NCI-H69 (cell line): ENCODE measurements around the gene ACOT4.
A peak's percentile ranks its signal among the peaks of the same experiment; 100 is the strongest.
"Not testable (repeated sequence)": the region's sequence is repeated elsewhere in the genome, so short reads cannot be mapped to it uniquely, and the experiment has no call there.

Experiments used
- DNase-seq: peaks from one replicate; lab custom pipeline; 2025; lab: John Stamatoyannopoulos, UW

Gene ACOT4, protein sequence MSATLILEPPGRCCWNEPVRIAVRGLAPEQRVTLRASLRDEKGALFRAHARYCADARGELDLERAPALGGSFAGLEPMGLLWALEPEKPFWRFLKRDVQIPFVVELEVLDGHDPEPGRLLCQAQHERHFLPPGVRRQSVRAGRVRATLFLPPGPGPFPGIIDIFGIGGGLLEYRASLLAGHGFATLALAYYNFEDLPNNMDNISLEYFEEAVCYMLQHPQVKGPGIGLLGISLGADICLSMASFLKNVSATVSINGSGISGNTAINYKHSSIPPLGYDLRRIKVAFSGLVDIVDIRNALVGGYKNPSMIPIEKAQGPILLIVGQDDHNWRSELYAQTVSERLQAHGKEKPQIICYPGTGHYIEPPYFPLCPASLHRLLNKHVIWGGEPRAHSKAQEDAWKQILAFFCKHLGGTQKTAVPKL

DNA sequence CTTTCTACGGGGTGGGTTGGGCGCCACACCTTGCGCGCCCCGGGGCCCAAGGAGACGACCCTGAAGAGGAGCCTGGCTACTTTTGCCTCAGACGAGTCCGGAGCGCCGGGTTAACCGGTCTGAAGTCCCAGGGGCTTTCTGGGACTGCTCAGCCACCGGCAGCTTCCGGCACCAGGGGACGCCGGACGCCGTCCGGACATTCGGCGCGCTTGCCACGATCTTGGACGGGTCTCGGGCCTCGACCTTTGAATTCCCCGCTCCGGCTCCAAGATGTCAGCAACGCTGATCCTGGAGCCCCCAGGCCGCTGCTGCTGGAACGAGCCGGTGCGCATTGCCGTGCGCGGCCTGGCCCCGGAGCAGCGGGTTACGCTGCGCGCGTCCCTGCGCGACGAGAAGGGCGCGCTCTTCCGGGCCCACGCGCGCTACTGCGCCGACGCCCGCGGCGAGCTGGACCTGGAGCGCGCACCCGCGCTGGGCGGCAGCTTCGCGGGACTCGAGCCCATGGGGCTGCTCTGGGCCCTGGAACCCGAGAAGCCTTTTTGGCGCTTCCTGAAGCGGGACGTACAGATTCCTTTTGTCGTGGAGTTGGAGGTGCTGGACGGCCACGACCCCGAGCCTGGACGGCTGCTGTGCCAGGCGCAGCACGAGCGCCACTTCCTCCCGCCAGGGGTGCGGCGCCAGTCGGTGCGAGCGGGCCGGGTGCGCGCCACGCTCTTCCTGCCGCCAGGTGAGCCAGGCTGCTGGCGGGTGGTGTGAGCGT, at the start of gene ACOT4:
Gene ACOT4 (plus strand): TSS at position 184 of the 760 bp plus-strand sequence. CDS start 87 bp downstream, at position 271.
- peak; percentile 88 for DNase-seq

DNA sequence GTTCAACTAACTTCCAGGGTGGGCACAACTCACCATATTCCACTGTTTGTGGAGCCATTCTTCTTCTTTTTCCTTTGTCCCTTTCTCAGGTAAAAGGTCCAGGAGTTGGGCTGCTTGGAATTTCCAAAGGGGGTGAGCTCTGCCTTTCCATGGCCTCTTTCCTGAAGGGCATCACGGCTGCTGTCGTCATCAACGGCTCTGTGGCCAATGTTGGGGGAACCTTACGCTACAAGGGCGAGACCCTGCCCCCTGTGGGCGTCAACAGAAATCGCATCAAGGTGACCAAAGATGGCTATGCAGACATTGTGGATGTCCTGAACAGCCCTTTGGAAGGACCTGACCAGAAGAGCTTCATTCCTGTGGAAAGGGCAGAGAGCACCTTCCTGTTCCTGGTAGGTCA, 48.7 kb upstream of the ACOT4 start:
- not testable (repeated sequence) for DNase-seq

DNA sequence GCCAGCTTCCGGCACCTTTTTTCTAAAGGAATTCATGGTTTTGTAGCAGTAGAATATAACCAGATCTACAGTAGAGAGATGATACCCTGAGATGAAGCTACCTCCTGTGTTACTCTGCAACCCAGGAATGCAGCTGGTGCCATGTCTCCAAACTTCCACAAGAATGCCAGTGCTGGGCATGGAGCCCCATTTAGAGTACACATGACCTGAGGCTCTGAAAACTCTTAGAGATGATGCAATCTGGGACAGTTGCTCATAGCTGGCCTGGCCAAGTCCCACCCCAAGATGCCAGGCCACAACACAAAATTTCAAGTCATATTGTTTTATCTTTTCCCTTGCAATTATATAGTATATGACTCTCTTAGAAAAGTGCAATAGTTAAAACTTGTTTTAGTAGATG, 46.3 kb upstream of the ACOT4 start:
- not testable (repeated sequence) for DNase-seq

DNA sequence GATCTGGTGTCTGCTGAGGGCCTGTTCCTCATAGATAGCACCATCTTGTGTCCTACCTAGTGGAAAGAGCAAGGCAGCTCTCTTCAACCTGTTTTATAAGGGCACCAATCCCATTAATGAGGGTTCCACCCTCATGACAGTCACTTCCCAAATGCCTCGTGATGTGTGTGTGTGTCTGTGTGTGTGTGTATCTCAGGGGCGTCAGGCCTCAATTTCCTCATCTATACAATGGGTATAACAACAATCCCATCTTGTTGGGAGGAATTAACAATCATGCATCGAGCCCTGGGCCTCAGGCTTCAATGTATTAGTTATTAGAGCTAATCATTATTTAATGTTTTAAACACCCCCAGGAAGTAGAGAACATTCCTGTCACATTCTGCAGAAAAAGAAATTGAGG, 42.6 kb upstream of the ACOT4 start:
- not testable (repeated sequence) for DNase-seq

DNA sequence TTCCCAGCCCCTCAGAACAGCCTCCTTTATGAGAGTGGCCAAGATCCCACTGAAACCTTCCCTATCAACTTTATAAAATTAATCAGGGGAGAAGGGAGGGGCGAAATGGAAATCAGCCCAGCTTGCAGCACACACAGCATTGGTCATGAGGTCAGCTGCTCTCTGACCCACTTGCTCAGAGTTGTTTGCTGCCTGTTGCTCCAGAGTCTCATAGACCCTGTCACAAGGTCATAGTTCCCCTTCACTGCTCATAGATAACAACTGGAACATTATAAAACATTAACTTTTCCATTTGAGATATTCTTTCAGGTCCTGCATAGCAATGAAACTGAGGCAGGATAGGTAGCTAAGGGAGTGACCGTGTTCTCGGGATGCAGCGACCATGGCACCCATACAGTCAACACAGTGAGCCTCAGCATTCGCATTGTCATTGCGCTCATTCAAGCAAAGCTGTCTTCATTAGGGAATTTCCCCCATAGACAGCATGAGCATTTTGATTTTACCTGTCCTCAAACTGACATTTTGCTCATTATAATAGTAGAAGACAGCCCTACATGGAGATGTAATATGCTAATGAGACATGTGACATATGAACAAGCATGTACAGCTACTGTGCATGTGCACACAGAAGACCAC, 41.7 kb upstream of the ACOT4 start:
- not testable (repeated sequence) for DNase-seq

DNA sequence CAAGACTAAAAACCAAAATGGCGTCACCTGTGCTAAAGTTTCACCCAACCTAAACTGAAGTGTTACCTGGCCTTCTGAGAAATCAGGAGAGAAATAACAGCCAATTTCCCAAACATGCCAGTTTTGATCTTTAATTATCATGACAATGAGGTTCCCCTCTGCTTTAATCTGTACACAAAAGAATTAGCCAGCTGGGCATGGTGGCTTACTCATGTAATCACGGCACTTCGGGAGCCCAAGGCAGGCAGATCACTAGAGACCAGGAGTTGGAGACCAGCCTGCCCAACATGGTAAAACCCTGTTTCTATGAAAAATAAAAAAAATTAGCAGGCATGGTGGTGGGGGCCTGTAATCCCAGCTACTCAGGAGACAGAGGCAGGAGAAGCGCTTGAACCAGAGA, 37.8 kb upstream of the ACOT4 start:
- no peak for DNase-seq

DNA sequence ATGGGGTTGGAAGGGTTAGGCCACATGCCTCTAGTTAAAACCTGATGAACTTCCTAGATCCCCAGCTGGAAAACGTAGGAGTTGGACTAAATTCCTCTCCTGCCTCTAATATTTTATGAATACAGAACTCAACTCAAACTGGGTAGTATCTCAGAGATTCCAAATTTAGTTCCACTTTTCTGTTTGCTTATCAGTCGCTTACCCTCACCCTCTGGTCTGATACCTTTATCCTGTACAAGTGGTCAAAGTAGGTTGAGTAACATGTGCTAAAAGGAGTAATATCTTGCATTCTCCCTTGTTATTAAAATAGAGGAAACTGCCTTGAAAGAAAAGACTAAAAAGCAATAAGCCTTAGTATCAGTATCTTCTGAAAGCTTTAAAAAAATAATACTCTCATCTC, 34.5 kb upstream of the ACOT4 start:
- DNase-seq, result not testable (repeated sequence)

DNA sequence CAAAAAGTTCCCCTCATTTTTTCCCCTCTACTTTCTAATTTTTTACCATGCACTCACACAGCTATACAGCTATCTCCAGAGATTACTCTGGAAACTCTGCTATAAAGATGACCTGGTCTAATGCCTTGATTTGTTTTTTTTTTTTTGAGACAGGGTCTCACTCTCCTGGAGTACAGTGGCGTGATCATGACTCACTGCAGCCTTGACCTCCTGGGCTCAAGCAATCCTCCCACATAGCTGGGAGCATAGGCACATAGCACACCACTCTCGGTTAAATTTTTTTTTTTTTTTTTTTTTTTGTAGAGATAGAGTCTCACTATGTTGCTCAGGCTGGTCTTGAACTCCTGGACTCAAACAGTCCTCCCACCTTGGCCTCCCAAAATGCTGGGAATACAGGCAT, 33.4 kb upstream of the ACOT4 start:
- not testable (repeated sequence) for DNase-seq

DNA sequence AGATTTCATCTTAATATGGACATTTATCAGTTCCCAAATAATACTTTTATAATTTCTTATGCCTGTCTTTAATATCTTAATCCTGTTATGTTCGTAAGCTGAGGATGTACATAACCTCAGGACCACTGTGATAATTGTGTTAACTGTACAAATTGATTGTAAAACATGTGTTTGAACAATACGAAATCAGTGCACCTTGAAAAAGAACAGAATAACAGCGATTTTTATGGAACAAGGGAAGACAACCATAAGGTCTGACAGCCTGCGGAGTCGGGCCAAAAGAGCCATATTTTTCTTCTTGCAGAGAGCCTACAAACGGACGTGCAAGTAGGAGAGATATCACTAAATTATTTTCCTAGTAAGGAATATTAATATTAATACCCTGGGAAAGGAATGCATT, 29.4 kb upstream of the ACOT4 start:
- not testable (repeated sequence) for DNase-seq

DNA sequence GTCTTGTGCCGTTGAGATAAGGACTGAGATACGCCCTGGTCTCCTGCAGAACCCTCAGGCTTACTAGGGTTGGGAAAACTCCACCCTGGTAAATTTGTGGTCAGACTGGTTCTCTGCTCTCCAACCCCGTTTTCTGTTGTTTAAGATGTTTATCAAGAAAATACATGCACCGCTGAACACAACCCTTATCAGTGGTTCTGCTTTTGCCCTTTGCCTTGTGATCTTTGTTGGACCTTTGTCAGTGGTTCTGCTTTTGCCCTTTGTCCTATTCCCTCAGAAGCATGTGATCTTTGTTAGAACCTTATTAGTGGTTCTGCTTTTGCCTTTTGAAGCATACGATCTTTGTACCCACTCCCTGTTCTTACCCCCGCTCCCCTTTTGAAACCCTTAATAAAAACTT, 29.0 kb upstream of the ACOT4 start:
- DNase-seq, result not testable (repeated sequence)

DNA sequence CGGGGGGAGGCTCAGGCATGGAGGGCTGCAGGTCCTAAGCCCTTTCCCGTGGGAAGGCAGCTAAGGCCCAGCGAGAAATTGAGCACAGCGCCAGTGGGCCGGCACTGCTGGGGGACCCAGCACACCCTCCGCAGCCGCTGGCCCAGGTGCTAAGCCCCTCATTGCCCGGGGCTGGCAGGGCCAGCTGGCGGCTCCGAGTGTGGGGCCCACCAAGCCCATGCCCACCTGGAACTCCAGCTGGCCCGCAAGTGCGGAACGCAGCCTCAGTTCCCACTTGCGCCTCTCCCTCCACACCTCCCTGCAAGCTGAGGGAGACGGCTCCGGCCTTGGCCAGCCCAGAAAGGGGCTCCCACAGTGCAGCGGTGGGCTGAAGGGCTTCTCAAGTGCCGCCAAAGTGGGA, 25.2 kb upstream of the ACOT4 start:
- not testable (repeated sequence) for DNase-seq

DNA sequence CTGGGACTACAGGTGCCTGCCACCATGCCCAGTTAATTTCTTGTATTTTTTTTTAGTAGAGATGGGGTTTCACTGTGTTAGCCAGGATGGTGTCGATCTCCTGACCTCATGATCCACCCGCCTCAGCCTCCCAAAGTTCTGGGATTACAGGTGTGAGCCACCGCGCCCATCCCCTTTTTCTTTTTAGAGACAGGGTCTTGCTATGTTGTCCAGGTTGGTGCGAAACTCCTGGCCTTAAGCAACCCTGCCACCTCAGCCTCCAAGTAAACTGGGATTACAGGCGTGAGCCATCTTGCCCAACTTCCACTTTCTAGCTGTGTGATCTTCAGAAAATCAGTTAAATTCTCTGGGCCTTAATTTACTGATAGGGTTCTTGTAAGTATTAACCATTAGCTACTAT, 24.7 kb upstream of the ACOT4 start:
- DNase-seq, result not testable (repeated sequence)

DNA sequence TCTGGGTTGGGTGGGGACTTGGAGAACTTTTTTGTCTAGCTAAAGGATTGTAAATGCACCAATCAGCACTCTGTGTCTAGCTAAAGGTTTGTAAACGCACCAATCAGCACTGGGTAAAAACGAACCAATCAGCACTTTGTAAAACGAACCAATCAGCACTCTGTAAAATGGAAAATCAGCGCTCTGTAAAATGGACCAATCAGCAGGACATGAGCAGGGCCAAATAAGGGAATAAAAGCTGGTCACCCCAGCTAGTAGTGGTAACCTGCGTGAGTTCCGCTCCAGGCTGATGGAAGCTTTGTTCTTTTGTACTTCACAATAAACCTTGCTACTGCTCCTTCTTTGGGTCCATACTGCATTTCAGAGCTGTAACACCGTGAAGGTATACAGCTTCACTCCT, 24.3 kb upstream of the ACOT4 start:
- no peak for DNase-seq

DNA sequence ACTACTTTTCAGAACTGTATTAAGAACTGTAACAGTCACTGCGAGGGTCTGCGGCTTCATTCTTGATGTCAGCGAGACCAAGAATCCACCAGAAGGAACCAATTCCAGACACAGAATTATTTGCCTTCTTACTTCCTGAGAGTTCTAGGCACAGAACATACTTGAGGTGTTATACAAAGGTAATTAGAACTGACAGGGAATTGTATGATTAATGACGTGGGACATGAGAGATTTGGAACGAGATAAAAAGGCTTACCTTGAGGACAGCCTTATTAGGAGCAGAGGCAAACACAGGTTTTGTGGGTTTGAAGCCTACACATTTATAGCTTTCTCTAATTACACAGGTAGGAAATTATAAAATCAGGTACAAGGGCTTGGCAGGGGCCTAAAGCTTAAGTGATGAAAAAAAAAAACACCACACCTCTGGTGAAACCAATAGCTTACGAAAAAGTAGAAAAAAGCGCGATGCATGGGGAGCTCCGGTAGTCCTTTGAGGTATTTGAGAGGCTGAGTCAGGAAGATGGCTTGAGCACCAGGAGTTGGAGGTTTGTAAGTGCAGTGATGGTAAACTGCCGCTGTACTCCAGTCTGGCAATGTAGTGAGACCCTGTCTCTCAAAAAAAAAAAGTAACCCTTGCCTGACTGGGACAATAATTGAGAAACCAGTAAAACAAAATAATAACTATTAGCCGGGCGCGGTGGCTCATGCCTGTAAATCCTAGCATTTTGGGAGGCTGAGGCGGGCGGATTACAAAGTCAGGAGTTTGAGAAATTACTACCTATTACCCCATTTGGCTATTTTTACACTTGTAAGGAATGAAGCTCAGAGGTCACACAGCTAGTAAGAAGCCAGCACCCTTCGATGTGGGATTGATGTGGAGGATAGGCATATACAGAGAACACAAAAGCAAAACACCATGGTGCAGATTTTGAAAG, 23.5 kb upstream of the ACOT4 start:
- peak; percentile 57 for DNase-seq

DNA sequence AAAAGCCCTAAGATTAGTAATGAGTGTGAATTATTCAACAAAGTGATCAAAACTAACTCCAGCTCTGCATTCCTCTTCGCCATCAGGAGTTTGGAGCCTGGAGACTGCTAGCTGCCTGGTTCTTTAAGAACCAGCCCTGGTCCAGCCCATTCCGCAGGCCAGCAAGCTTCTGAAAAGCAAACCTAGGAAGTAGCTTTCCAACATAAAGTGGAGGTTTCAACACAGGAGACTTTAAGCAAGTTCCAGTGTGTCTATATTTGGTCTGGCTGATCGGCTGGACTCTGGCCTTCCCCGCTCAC, 22.8 kb upstream of the ACOT4 start:
- DNase-seq, result not testable (repeated sequence)

DNA sequence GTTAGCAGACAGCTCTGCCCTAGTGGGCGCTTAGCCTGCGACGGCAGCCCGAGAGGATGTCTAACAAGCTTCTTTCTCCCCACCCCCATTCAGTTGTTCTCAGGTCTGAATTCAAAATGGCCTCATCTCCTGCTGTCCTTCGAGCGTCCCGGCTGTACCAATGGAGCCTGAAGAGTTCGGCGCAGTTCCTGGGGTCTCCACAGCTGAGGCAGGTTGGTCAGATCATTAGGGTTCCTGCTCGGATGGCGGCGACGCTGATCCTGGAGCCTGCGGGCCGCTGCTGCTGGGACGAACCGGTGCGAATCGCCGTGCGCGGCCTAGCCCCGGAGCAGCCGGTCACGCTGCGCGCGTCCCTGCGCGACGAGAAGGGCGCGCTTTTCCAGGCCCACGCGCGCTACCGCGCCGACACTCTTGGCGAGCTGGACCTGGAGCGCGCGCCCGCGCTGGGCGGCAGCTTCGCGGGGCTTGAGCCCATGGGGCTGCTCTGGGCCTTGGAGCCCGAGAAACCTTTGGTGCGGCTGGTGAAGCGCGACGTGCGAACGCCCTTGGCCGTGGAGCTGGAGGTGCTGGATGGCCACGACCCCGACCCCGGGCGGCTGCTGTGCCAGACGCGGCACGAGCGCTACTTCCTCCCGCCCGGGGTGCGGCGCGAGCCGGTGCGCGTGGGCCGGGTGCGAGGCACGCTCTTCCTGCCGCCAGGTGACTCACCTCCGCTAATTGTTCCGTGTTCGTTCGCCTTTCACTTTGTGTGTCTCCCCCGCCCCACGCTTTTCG, 22.3 kb upstream of the ACOT4 start, which contains the start of gene ACOT2:
Gene ACOT2 (plus strand): TSS at position 29 of the 774 bp plus-strand sequence. CDS start 28 bp downstream, at position 57.
- DNase-seq, result peak; percentile 91

DNA sequence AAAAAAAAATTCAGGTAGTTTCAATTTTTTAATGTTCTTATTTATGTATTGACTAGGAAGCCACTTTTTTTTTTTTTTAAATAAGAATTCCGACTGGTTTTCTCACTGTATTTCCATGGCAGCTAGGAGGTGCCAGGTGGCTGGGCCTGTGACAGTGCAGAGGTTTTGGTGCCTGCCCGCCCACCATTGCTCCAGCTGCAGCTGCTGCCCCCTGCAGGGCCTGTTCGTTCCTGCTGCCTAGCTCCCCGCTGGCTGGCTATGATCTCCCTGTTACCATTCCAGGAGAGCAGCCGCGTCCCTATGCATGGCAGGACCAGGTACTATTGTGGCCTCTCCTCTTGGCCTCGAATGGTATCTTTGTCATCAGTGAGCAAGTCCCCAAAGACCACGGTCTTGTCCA, 20.8 kb upstream of the ACOT4 start:
- peak; percentile 37 for DNase-seq

DNA sequence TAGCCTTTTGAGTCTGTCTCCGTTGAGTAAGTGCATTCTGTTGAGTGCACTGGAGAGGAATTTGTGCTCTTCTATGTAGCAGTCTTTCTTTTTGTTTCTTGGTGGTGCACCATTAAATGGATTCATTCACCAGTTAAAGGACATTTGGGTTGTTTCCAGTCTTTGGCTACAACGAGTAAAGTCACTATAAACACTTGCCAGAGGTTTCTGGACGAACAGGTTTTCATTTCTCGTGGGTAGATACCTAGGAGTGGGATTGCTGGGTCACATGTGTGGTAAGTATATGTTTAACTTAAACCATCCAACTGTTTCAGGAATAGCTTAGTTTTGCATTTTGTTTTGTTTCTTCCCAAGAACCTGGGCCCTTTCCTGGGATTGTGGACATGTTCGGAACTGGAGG, 18.6 kb upstream of the ACOT4 start:
- DNase-seq, result not testable (repeated sequence)

DNA sequence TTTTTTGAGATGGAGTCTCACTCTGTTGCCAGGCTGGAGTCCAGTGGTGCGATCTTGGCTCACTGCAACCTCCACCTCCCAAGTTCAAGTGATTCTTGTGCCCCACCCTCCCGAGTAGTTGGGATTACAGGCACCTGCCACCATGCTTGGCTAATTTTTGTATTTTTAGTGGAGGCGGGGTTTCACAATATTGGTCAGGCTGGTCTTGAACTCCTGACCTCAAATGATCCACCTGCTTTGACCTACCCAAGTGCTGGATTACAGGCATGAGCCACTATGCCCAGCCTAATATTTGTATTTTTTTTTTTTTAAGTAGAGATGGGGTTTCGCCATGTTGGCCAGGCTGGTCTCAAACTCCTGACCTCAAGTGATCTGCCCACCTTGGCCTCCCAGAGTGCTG, 17.9 kb upstream of the ACOT4 start:
- not testable (repeated sequence) for DNase-seq

DNA sequence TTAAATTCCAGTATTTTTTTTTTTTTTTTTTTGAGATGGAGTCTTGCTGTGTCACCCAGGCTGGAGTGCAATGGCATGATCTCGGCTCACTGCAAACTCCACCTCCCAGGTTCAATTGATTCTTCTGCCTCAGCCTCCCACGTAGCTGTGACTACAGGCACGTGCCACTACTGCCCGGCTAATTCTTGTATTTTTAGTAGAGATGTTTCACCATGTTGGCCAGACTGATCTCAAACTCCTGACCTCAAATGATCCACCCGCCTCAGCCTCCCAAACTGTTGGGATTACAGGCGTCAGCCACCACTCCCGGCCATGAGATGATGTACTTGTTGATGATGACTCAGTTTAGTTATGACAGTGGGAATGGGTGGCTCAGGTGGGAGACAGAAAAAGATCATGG, 17.4 kb upstream of the ACOT4 start:
- DNase-seq, result not testable (repeated sequence)

DNA sequence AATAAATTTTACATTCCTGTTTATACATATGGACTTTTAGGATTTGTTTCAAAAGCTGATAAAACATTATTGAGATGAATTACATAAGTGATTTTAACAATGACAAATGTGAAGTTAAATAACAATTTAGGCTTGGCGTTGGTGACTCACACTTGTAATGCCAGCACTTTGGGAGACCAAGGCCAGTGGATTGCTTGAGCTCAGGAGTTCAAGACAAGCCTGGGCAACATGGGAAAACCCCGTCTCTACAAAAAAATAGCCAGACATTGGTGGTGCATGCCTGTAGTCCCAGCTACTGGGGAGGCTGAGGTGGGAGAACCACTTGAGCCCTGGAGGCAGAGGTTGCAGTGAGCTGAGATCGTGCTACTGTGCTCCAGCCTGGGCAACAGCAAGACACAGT, 15.3 kb upstream of the ACOT4 start:
- no peak for DNase-seq
